ENCODE results near the gene RMND5A. TPM values are rescaled to one million over a fixed set of nuclear protein-coding genes. Genes with fewer than 3 reads are reported as not detected.

The RMND5A gene
- total and polyA plus RNA-seq, 2 donors from 2014 or later, result 13.9 to 33.6 TPM

DNA sequence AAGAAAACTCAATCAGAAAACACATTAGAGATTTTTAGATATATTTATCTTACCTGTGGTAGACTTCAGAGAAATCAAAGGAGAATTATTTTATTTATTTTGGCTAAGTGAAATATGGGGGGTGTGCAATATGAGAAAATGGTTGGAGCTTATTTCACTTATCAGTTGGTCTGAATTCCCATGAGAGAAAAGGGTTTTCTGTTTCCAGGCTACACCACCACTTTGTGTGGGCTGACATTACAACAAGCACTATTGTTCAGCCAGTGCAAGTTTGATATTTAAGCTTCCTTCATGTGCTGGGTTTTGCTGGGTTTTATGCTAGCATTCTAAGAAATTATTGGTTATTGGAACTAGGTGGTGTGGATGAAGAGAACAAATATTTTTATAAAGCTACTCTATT, 33.5 kb downstream of the RMND5A start:
- no peak for FAIRE-seq
- intact Hi-C loops (cut with DNase I), result no loop called here
- H3K27ac ChIP-seq (ENCODE audit: low read depth in 2 of 2, low read length in 2 of 2), result no peak overlapping the region
- no peak overlapping the region for H3K9ac ChIP-seq (ENCODE audit: low read length in 3 of 3)
- no peak for DNase-seq
- no peaks in the 10 kb centered on the region for H3K27me3 ChIP-seq (ENCODE audit: control insufficient read depth, insufficient read depth, low read length)
- peaks cover 8 to 21% (median 8%) of the 10 kb centered on the region in 3 donors for H3K36me3 ChIP-seq (ENCODE audit: control insufficient read depth in 2 of 3, insufficient read depth in 3 of 3, low read length in 3 of 3)
- H3K4me1 ChIP-seq (ENCODE audit: control insufficient read depth in 2 of 3, insufficient read depth in 2 of 3, low read depth in 1 of 3, low read length in 3 of 3), result no peaks in the 10 kb centered on the region
- H3K9me3 ChIP-seq (ENCODE audit: control insufficient read depth in 2 of 3, insufficient read depth in 1 of 3, low read length in 3 of 3), result peaks cover 0 to 5% (median 0%) of the 10 kb centered on the region in 3 donors
- H3K4me3 ChIP-seq (ENCODE audit: low read length in 3 of 3), result no peak overlapping the region
- TF ChIP-seq, protein P1, sequence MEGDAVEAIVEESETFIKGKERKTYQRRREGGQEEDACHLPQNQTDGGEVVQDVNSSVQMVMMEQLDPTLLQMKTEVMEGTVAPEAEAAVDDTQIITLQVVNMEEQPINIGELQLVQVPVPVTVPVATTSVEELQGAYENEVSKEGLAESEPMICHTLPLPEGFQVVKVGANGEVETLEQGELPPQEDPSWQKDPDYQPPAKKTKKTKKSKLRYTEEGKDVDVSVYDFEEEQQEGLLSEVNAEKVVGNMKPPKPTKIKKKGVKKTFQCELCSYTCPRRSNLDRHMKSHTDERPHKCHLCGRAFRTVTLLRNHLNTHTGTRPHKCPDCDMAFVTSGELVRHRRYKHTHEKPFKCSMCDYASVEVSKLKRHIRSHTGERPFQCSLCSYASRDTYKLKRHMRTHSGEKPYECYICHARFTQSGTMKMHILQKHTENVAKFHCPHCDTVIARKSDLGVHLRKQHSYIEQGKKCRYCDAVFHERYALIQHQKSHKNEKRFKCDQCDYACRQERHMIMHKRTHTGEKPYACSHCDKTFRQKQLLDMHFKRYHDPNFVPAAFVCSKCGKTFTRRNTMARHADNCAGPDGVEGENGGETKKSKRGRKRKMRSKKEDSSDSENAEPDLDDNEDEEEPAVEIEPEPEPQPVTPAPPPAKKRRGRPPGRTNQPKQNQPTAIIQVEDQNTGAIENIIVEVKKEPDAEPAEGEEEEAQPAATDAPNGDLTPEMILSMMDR (IDR thresholded peaks at IDR 0.05; ENCODE audit: borderline replicate concordance, extremely low read depth, insufficient read depth), result no peak

GRCh38 chr2:86758405-86758804, 38.3 kb downstream of the RMND5A start:
- no peak for DNase-seq
- Histone ChIP-seq H3K27ac (ENCODE audit: low read depth in 2 of 2, low read length in 2 of 2) (no peak overlapping the region), H3K27me3 (ENCODE audit: control insufficient read depth, insufficient read depth, low read length) (no peaks in the 10 kb centered on the region), H3K36me3 (ENCODE audit: control insufficient read depth in 2 of 3, insufficient read depth in 3 of 3, low read length in 3 of 3) (peaks cover 2 to 6% (median 2%) of the 10 kb centered on the region in 3 donors), H3K9ac (ENCODE audit: low read length in 3 of 3) (no peak overlapping the region), H3K4me1 (ENCODE audit: control insufficient read depth in 2 of 3, insufficient read depth in 2 of 3, low read depth in 1 of 3, low read length in 3 of 3) (no peaks in the 10 kb centered on the region), H3K9me3 (ENCODE audit: control insufficient read depth in 2 of 3, insufficient read depth in 1 of 3, low read length in 3 of 3) (no peaks in the 10 kb centered on the region), H3K4me3 (ENCODE audit: low read length in 3 of 3) (no peak overlapping the region)
- FAIRE-seq, result no peak
- intact Hi-C loops (cut with DNase I), result no loop called here
- TF ChIP-seq, protein P1 (IDR thresholded peaks at IDR 0.05; ENCODE audit: borderline replicate concordance, extremely low read depth, insufficient read depth), result no peak

DNA sequence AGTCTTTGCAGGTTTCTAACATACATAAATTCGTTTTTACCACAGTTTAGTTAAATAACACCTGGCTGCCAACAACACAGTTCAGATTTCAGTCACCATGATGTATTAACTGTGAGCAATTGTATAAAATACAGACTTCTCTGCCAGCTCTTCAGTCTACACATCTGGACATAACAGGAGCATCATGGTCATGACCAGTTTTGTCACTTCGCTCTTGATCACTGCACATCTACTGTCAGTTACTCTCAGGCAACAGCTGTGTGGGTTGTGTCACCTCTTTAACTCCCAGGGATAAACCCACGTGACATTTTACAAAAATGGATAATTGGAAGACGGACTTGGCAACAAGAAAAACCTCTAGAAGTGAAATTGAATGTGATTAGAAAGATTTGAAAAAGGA, 40.3 kb downstream of the RMND5A start:
- FAIRE-seq, result no peak
- TF ChIP-seq, protein P1 (IDR thresholded peaks at IDR 0.05; ENCODE audit: borderline replicate concordance, extremely low read depth, insufficient read depth), result no peak
- Histone ChIP-seq H3K27me3 (ENCODE audit: control insufficient read depth, insufficient read depth, low read length) (no peaks in the 10 kb centered on the region), H3K9me3 (ENCODE audit: control insufficient read depth in 2 of 3, insufficient read depth in 1 of 3, low read length in 3 of 3) (no peaks in the 10 kb centered on the region), H3K4me1 (ENCODE audit: control insufficient read depth in 2 of 3, insufficient read depth in 2 of 3, low read depth in 1 of 3, low read length in 3 of 3) (no peaks in the 10 kb centered on the region), H3K9ac (ENCODE audit: low read length in 3 of 3) (no peak overlapping the region), H3K4me3 (ENCODE audit: low read length in 3 of 3) (no peak overlapping the region), H3K27ac (ENCODE audit: low read depth in 2 of 2, low read length in 2 of 2) (no peak overlapping the region), H3K36me3 (ENCODE audit: control insufficient read depth in 2 of 3, insufficient read depth in 3 of 3, low read length in 3 of 3) (peaks cover 0 to 2% (median 0%) of the 10 kb centered on the region in 3 donors)
- intact Hi-C loops (cut with DNase I), result no loop called here
- DNase-seq, result no peak
